ENCODE measurements around the gene ISLR. TPM values are rescaled to one million over a fixed set of nuclear protein-coding genes. Genes with fewer than 3 reads are reported as not detected.

Gene ISLR
- total RNA-seq, 1 donor from 2014 or later: 108 TPM

DNA sequence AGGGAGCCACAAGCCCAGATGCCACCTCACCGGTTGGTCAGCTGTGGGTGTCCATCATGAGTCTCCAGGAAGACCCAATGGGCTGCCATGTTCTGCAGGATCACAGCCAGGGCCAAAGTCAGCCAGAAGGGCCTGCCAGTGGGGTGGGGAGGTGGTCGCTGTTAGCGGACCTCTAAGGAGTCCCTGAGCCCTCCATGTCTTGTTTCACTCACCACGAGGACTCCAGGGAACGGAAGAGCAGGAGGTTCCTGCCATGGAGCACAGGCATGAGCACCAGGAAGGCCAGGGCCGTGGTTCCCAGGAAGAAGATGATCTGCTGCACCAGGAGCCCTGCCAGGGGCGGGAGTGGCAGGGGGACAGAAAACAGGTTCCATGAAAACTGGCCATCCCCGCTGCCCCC is 8.6 kb downstream of the ISLR start:
- Mint-ChIP-seq H3K27ac (ENCODE audit: unreplicated experiment) (no peak overlapping the region), H3K4me3 (ENCODE audit: unreplicated experiment) (no peak overlapping the region), H3K4me1 (ENCODE audit: unreplicated experiment) (peaks cover 41% of the 10 kb centered on the region), H3K9me3 (ENCODE audit: unreplicated experiment) (no peaks in the 10 kb centered on the region), H3K27me3 (ENCODE audit: unreplicated experiment) (no peaks in the 10 kb centered on the region), H3K36me3 (ENCODE audit: unreplicated experiment) (peaks cover 2% of the 10 kb centered on the region)
- TF ChIP-seq, protein P1, sequence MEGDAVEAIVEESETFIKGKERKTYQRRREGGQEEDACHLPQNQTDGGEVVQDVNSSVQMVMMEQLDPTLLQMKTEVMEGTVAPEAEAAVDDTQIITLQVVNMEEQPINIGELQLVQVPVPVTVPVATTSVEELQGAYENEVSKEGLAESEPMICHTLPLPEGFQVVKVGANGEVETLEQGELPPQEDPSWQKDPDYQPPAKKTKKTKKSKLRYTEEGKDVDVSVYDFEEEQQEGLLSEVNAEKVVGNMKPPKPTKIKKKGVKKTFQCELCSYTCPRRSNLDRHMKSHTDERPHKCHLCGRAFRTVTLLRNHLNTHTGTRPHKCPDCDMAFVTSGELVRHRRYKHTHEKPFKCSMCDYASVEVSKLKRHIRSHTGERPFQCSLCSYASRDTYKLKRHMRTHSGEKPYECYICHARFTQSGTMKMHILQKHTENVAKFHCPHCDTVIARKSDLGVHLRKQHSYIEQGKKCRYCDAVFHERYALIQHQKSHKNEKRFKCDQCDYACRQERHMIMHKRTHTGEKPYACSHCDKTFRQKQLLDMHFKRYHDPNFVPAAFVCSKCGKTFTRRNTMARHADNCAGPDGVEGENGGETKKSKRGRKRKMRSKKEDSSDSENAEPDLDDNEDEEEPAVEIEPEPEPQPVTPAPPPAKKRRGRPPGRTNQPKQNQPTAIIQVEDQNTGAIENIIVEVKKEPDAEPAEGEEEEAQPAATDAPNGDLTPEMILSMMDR (IDR thresholded peaks at IDR 0.05): no peak
- DNase-seq (ENCODE audit: extremely low spot score, unreplicated experiment): no peak

DNA sequence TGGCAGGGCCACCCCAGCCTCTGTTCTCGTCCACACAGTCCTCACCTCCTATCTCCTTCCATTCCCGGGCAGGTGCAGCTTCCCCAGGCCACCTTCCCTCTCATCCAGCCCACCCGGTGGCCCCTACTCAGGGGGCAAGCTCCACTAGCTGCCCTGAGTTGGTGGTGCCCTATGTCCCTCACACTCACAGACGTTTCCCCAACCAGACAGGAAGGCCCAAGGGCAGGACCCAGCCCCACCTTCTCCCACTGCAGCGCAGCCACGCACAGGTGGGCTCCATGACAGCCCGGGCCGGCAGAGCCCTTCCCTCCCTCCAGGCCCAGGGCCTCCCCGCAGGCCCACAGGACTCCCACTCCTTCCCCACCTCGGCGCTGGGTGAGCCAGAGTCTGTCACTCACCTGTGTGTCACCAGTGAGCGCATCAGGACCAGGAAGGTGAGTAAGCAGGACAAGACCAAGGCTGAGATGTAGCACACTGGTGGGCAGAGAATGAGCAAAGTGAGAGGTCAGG is 11.1 kb downstream of the ISLR start:
- Mint-ChIP-seq H3K4me3 (ENCODE audit: unreplicated experiment) (no peak overlapping the region), H3K27me3 (ENCODE audit: unreplicated experiment) (no peaks in the 10 kb centered on the region), H3K4me1 (ENCODE audit: unreplicated experiment) (peaks cover 18% of the 10 kb centered on the region), H3K27ac (ENCODE audit: unreplicated experiment) (no peak overlapping the region), H3K9me3 (ENCODE audit: unreplicated experiment) (no peaks in the 10 kb centered on the region), H3K36me3 (ENCODE audit: unreplicated experiment) (peaks cover 2% of the 10 kb centered on the region)
- TF ChIP-seq, protein P1 (IDR thresholded peaks at IDR 0.05): no peak
- DNase-seq (ENCODE audit: extremely low spot score, unreplicated experiment): no peak

DNA sequence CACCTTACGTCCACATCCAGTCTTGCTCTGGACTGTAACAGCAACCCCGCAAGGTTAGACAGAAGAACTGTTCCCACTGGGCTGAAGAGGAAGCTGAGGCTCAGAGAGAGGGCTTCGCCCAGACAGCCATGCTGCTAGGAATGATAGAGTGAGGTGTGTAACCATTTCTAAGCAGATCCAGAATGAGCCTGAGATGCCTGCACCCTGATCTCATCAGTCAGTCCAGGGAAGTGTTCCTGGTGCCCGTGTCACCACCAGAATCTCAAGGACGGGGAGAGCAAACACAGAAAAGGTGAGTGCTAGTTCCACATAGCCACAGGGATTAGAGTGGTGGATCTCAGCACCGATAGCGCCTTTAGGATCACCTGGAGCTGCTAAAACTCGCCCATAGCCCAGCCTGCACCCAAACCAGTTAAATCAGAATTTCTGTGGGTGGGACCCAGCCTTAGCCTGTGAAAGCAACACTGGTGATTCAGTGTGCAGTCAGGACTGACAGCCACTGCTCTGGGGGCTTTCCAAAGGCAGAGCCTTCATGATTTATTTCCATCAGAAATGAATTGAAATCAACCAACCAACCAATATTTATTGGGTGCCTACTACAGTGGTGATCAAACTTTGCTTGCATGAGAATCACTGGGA is 12.3 kb downstream of the ISLR start:
- H3K4me3 Mint-ChIP-seq (ENCODE audit: unreplicated experiment): no peak overlapping the region
- TF ChIP-seq, protein P1 (IDR thresholded peaks at IDR 0.05): no peak
- no peaks in the 10 kb centered on the region for H3K27me3 Mint-ChIP-seq (ENCODE audit: unreplicated experiment)
- H3K36me3 Mint-ChIP-seq (ENCODE audit: unreplicated experiment): peaks cover 2% of the 10 kb centered on the region
- no peaks in the 10 kb centered on the region for H3K9me3 Mint-ChIP-seq (ENCODE audit: unreplicated experiment)
- H3K27ac Mint-ChIP-seq (ENCODE audit: unreplicated experiment): no peak overlapping the region
- DNase-seq (ENCODE audit: extremely low spot score, unreplicated experiment): no peak
- H3K4me1 Mint-ChIP-seq (ENCODE audit: unreplicated experiment): peaks cover 6% of the 10 kb centered on the region

DNA sequence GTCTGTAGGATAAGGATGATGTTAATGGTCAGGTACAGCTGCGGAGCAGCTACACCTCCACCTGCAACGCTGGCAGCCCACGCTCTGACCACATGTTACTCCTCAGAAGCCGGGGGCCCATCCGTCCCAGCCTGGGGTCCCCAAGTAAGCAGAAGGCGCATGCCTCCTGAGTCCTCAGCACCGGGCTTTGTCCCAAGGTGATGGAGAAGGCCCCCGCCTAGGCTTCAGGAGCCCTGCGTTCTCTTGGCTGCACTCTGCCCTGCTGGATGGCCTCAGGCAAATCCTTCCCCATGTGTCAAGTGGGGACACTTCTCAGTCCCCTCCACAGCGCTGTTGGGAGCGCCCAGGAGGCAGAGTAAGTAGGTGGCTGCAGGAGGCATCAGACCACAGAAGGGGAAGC is 14.7 kb downstream of the ISLR start:
- no peaks in the 10 kb centered on the region for H3K27me3 Mint-ChIP-seq (ENCODE audit: unreplicated experiment)
- no peak overlapping the region for H3K27ac Mint-ChIP-seq (ENCODE audit: unreplicated experiment)
- H3K4me1 Mint-ChIP-seq (ENCODE audit: unreplicated experiment): peaks cover 14% of the 10 kb centered on the region
- TF ChIP-seq, protein P1 (IDR thresholded peaks at IDR 0.05): no peak
- H3K9me3 Mint-ChIP-seq (ENCODE audit: unreplicated experiment): no peaks in the 10 kb centered on the region
- peaks cover 3% of the 10 kb centered on the region for H3K36me3 Mint-ChIP-seq (ENCODE audit: unreplicated experiment)
- H3K4me3 Mint-ChIP-seq (ENCODE audit: unreplicated experiment): no peak overlapping the region
- DNase-seq (ENCODE audit: extremely low spot score, unreplicated experiment): no peak

DNA sequence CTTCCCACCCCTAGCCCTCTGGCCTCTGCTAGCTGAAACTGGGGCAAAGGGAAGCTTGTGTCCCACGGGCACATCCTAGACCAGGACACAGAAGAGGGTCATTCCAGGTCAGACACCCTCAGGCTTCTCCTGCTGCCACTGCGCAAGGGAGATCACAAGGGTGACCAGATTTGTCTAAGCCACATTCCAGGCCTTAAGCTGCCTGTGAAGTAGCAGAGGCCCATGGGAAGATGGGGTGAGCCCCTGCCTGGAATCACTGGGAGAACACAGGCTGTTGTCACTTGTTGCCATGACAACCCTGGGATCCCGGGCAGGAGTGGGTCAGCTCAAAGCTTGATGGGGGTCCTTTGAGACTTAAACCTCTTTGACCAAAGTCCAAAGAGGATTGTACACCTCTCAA is 18.3 kb downstream of the ISLR start:
- Mint-ChIP-seq H3K9me3 (ENCODE audit: unreplicated experiment) (no peaks in the 10 kb centered on the region), H3K27ac (ENCODE audit: unreplicated experiment) (no peak overlapping the region), H3K4me1 (ENCODE audit: unreplicated experiment) (peaks cover 40% of the 10 kb centered on the region), H3K27me3 (ENCODE audit: unreplicated experiment) (no peaks in the 10 kb centered on the region), H3K4me3 (ENCODE audit: unreplicated experiment) (no peak overlapping the region), H3K36me3 (ENCODE audit: unreplicated experiment) (peaks cover 3% of the 10 kb centered on the region)
- TF ChIP-seq, protein P1 (IDR thresholded peaks at IDR 0.05): no peak
- no peak for DNase-seq (ENCODE audit: extremely low spot score, unreplicated experiment)
